HEK293 (cell line): Measurements from ENCODE around the gene MYO1E.

Source experiments
- CTCF ChIA-PET: fragments of 350-600 bp; formaldehyde crosslinking; extraction: SDS; loops from one replicate; lab custom pipeline; 2021; ENCODE audit warnings: antibody characterized with exemption; lab: Yijun Ruan, JAX
- POLR2A ChIA-PET: fragments of 300-600 bp; formaldehyde crosslinking; extraction: SDS; loops from one replicate; lab custom pipeline; 2020; ENCODE audit warnings: antibody characterized with exemption, inconsistent platforms; lab: Yijun Ruan, JAX
- H3K27ac ChIP-seq: fragments of 200-500 bp; sonication (Bioruptor generic); 2 replicates; pipeline ENCODE4 v1.5.1; 2014; ENCODE audit warnings: low read depth, low read length, control low read depth, inconsistent platforms; ENCODE audit errors: extremely low read depth
- H3K36me3 ChIP-seq, 2 experiments: fragments of 200-500 bp in 1 of 2; sonication (Bioruptor generic) in 1 of 2; 1 replicate in 1 of 2; 2 replicates in 1 of 2; pipeline ENCODE4 v1.5.1; 2014 to 2017; ENCODE audit warnings: inconsistent platforms in 2 of 2, low read length in 2 of 2; ENCODE audit not compliant: control insufficient read depth in 2 of 2, insufficient read depth in 1 of 2
- H3K4me1 ChIP-seq: fragments of 200-500 bp; sonication (Bioruptor generic); 2 replicates; pipeline ENCODE4 v1.5.1; 2014; ENCODE audit warnings: mild to moderate bottlenecking, low read length, inconsistent platforms; ENCODE audit not compliant: control insufficient read depth, insufficient read depth
- H3K4me3 ChIP-seq: 2 replicates; pipeline ENCODE4 v1.5.1; 2011; ENCODE audit warnings: low read depth, mild to moderate bottlenecking, control low read depth, low read length, moderate library complexity
- H3K9me3 ChIP-seq: fragments of 200-500 bp; sonication (Bioruptor generic); 2 replicates; pipeline ENCODE4 v1.5.1; 2014; ENCODE audit warnings: low read depth, low read length, inconsistent platforms; ENCODE audit not compliant: control insufficient read depth, insufficient read depth
- GLI4 ChIP-seq: fragments of 450-650 bp; formaldehyde crosslinking; IDR thresholded peaks from 2 replicates; pipeline ENCODE4 v1.5.1; 2016; ENCODE audit warnings: missing biosample characterization, missing genetic modification characterization
- OVOL3 ChIP-seq: fragments of 450-650 bp; formaldehyde crosslinking; IDR thresholded peaks from 2 replicates; pipeline ENCODE4 v1.5.1; 2016; ENCODE audit warnings: missing biosample characterization, missing genetic modification characterization
- PRDM2 ChIP-seq: fragments of 450-650 bp; formaldehyde crosslinking; IDR thresholded peaks from 2 replicates; pipeline ENCODE4 v1.5.1; 2016; ENCODE audit warnings: missing biosample characterization, missing genetic modification characterization, borderline replicate concordance
- ZBTB20 ChIP-seq: fragments of 450-650 bp; formaldehyde crosslinking; IDR thresholded peaks from 2 replicates; pipeline ENCODE4 v1.5.1; 2016; ENCODE audit warnings: missing biosample characterization, missing genetic modification characterization
- ZFP3 ChIP-seq: fragments of 450-650 bp; formaldehyde crosslinking; IDR thresholded peaks from 2 replicates; pipeline ENCODE4 v1.5.1; 2016; ENCODE audit warnings: low read depth, missing biosample characterization, missing genetic modification characterization
- ZNF133 ChIP-seq: fragments of 450-650 bp; formaldehyde crosslinking; IDR thresholded peaks from 2 replicates; pipeline ENCODE4 v1.5.1; 2016; ENCODE audit warnings: missing biosample characterization, missing genetic modification characterization
- ZNF155 ChIP-seq: fragments of 450-650 bp; formaldehyde crosslinking; IDR thresholded peaks from 2 replicates; pipeline ENCODE4 v1.5.1; 2016; ENCODE audit warnings: missing biosample characterization, missing genetic modification characterization
- ZNF350 ChIP-seq: fragments of 450-650 bp; formaldehyde crosslinking; IDR thresholded peaks from 2 replicates; pipeline ENCODE4 v1.5.0; 2017; ENCODE audit warnings: missing biosample characterization, mild to moderate bottlenecking, missing genetic modification characterization
- ZNF366 ChIP-seq: fragments of 450-650 bp; formaldehyde crosslinking; conservative IDR thresholded peaks from 2 replicates; pipeline ENCODE4 v1.5.1; 2016; ENCODE audit warnings: missing biosample characterization, missing genetic modification characterization
- ZNF391 ChIP-seq: fragments of 450-650 bp; formaldehyde crosslinking; IDR thresholded peaks from 2 replicates; pipeline ENCODE4 v1.5.1; 2016; ENCODE audit warnings: low read depth, missing biosample characterization, missing genetic modification characterization, borderline replicate concordance
- ZNF558 ChIP-seq: fragments of 450-650 bp; formaldehyde crosslinking; IDR thresholded peaks from 2 replicates; pipeline ENCODE4 v1.5.1; 2016; ENCODE audit warnings: missing biosample characterization, missing genetic modification characterization
- ZNF600 ChIP-seq: fragments of 450-650 bp; formaldehyde crosslinking; IDR thresholded peaks from 2 replicates; pipeline ENCODE4 v1.5.1; 2016; ENCODE audit warnings: missing biosample characterization, missing genetic modification characterization
- ZNF624 ChIP-seq: fragments of 450-650 bp; formaldehyde crosslinking; IDR thresholded peaks from 2 replicates; pipeline ENCODE4 v1.5.1; 2017; ENCODE audit warnings: missing biosample characterization, missing genetic modification characterization
- TF ChIP-seq, protein P1 (sequence below): fragments of 450-650 bp; formaldehyde crosslinking; IDR thresholded peaks from 2 replicates; pipeline ENCODE4 v1.5.1; 2017; ENCODE audit warnings: missing biosample characterization, missing genetic modification characterization

MYO1E gene

DNA sequence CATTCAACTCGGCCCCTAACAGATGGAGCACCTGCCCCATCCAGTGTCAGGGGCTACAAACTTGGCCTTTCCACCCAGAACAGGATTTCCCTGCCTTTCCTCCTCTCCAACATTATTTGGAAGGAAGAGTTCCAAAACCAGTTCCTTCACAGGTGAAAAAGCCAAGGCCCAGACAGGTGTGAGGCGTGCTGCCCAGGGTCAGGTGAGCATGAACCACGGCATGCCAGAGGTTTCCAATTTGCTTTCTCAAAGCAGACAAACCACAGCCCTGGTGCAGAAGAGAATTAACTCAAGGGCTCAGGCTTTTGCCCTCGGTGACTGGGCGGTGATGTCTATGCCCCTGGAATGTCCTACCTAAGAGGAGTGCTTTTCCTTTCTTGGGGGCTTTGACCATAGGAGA lies 122.9 kb downstream of the MYO1E start:
- no peaks in the 10 kb centered on the region for H3K4me1 ChIP-seq
- no peak overlapping the region for H3K4me3 ChIP-seq
- no peaks in the 10 kb centered on the region for H3K9me3 ChIP-seq
- no peaks in the 10 kb centered on the region; a peak in 1 of 3 replicates for H3K36me3 ChIP-seq
- ChIA-PET POLR2A (no interaction called here), CTCF (no interaction called here)
- no peak overlapping the region for H3K27ac ChIP-seq
- no peak for TF ChIP-seq GLI4
- TF ChIP-seq OVOL3: no peak
- TF ChIP-seq ZNF558: no peak
- no peak for TF ChIP-seq ZNF624
- no peak for TF ChIP-seq ZNF391
- no peak for TF ChIP-seq ZNF155 (tag by site-specific recombination)
- TF ChIP-seq ZNF350 (tag by site-specific recombination): no peak

- Histone ChIP-seq H3K9me3 (no peaks in the 10 kb centered on the region), H3K36me3 (no peaks in the 10 kb centered on the region), H3K4me1 (no peaks in the 10 kb centered on the region), H3K27ac (no peak overlapping the region), H3K4me3 (no peak overlapping the region)
- peak; percentile 50; the same call in 1 of the 2 replicates for TF ChIP-seq ZBTB20
- TF ChIP-seq, protein P1, sequence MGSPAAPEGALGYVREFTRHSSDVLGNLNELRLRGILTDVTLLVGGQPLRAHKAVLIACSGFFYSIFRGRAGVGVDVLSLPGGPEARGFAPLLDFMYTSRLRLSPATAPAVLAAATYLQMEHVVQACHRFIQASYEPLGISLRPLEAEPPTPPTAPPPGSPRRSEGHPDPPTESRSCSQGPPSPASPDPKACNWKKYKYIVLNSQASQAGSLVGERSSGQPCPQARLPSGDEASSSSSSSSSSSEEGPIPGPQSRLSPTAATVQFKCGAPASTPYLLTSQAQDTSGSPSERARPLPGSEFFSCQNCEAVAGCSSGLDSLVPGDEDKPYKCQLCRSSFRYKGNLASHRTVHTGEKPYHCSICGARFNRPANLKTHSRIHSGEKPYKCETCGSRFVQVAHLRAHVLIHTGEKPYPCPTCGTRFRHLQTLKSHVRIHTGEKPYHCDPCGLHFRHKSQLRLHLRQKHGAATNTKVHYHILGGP (tag by site-specific recombination): no peak
- no peak for TF ChIP-seq PRDM2 (tag by site-specific recombination)
- TF ChIP-seq ZNF600 (tag by site-specific recombination): no peak
- TF ChIP-seq ZNF366 (tag by site-specific recombination): no peak
- POLR2A ChIA-PET: interaction anchor here (1.2 kb wide), 1 partner anchor 126 kb away, joined by 4 read pairs; the partner anchor contains the start of gene MYO1E
- CTCF ChIA-PET: interaction anchor here (0.7 to 1.8 kb wide), 13 partner anchors 9 to 246 kb away, joined by 3 to 6 read pairs (median 4); no protein-coding TSS in a partner anchor
Measured at GRCh38 chr15:59247364-59247763, 125.3 kb downstream of the MYO1E start.

- POLR2A ChIA-PET: no interaction called here
- no peaks in the 10 kb centered on the region for H3K4me1 ChIP-seq
- no peak overlapping the region for H3K27ac ChIP-seq
- CTCF ChIA-PET: interaction anchor here (0.7 kb wide), 1 partner anchor 71 kb away, joined by 3 read pairs; no protein-coding TSS in a partner anchor
- no peaks in the 10 kb centered on the region for H3K36me3 ChIP-seq
- no peak for TF ChIP-seq ZFP3 (tag by site-specific recombination)
- no peak for TF ChIP-seq ZNF133 (tag by site-specific recombination)
- H3K9me3 ChIP-seq: no peaks in the 10 kb centered on the region
- H3K4me3 ChIP-seq: no peak overlapping the region
Measured at GRCh38 chr15:59245559-59245958, 127.1 kb downstream of the MYO1E start.
